IMR-90 (cell line): ENCODE data around the gene MID1.

Experiments used
- CTCF ChIP-seq: conservative IDR thresholded peaks from 2 replicates; pipeline ENCODE4 v1.5.1; 2012; ENCODE audit warnings: mild to moderate bottlenecking, low read depth, low read length, improper control_type of control experiment
- MXI1 ChIP-seq: IDR thresholded peaks from 2 replicates; pipeline ENCODE4 v1.6.1; 2012; ENCODE audit warnings: low read depth, mild to moderate bottlenecking, low read length, moderate library complexity, borderline replicate concordance

- TF ChIP-seq CTCF (no peak), MXI1 (no peak)
These were observed 222.2 kb downstream of the MID1 start for GRCh38 chrX:10398215-10398614.
